WERI-Rb-1 (cell line): ENCODE data around the gene MAD1L1.

Experiments
- DNase-seq: peaks from one replicate; pipeline ENCODE4 v3.0.0-alpha.2; 2020
- H3K27ac ChIP-seq: fragments of 250-450 bp; sonication (Bioruptor Pico); 2 replicates; pipeline ENCODE4 v1.5.1; 2020; ENCODE audit warnings: mild to moderate bottlenecking, moderate library complexity
- H3K27me3 ChIP-seq: fragments of 250-450 bp; sonication (Bioruptor Pico); 2 replicates; pipeline ENCODE4 v1.5.1; 2021; ENCODE audit warnings: mild to moderate bottlenecking, low read depth, moderate library complexity; ENCODE audit not compliant: insufficient read depth, severe bottlenecking
- H3K36me3 ChIP-seq: fragments of 250-450 bp; sonication (Bioruptor Pico); 2 replicates; pipeline ENCODE4 v1.5.1; 2020; ENCODE audit warnings: mild to moderate bottlenecking, moderate library complexity
- H3K4me3 ChIP-seq: 2 replicates; pipeline ENCODE4 v1.5.1; 2011; ENCODE audit warnings: low read depth, mild to moderate bottlenecking, control low read depth, low read length
- H3K9me3 ChIP-seq: fragments of 250-450 bp; sonication (Bioruptor Pico); 2 replicates; pipeline ENCODE4 v1.5.1; 2021; ENCODE audit warnings: mild to moderate bottlenecking, moderate library complexity; ENCODE audit not compliant: severe bottlenecking
- TF ChIP-seq, protein P1 (sequence below): IDR thresholded peaks from 2 replicates; pipeline ENCODE4 v1.5.1; 2011; ENCODE audit warnings: low read depth, mild to moderate bottlenecking, control low read depth, inconsistent platforms, low read length

MAD1L1 gene

DNA sequence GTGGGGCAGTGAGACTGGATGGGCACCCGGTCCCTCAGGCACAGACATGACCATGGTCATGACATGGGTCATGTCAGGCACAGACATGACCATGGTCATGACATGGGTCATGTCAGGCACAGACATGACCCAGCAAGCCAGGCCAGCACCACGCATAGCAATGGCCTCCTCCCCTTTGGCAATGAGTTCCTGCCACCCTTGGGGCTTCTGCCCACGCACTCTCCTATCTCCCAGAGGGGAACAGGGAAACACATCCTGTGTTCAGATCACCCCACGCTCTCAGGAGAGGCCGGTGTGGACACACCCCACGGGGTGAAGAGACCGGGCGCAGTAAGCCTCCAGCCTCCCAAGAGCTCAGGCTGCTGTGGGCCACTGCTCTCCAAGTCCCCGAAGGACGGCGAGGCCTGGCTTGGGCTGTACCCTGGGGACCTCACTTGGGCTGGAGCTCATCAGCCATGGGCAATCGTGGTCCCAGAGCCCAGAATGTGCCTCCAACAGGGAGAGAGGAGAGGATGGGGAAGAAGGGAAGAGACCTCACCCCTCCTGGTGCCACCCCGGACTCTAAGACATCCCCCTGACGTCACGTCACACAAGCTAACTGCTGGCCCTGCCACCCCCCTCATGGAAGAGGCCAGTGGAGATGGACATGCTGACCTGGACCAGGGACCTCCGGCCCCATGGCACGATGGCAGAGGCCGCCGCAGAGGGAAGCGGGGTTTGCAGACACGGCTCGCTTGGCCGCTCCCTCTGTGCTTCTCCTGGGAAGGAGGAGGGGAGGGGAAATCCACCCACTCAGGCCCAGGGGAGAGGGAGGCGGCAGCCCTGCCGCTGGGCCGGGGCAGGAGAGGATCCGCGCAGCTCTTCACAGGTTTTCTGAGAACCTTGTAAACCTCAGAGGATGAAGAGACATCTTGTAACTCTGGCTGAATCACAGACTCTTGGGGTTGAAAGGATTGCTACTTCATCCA lies 293.0 kb downstream of the MAD1L1 start:
- Histone ChIP-seq H3K27ac (no peak overlapping the region), H3K9me3 (no peaks in the 10 kb centered on the region), H3K27me3 (no peaks in the 10 kb centered on the region), H3K4me3 (no peak overlapping the region), H3K36me3 (peaks cover 6% of the 10 kb centered on the region; the same call in 1 of the 2 replicates)
- TF ChIP-seq, protein P1, sequence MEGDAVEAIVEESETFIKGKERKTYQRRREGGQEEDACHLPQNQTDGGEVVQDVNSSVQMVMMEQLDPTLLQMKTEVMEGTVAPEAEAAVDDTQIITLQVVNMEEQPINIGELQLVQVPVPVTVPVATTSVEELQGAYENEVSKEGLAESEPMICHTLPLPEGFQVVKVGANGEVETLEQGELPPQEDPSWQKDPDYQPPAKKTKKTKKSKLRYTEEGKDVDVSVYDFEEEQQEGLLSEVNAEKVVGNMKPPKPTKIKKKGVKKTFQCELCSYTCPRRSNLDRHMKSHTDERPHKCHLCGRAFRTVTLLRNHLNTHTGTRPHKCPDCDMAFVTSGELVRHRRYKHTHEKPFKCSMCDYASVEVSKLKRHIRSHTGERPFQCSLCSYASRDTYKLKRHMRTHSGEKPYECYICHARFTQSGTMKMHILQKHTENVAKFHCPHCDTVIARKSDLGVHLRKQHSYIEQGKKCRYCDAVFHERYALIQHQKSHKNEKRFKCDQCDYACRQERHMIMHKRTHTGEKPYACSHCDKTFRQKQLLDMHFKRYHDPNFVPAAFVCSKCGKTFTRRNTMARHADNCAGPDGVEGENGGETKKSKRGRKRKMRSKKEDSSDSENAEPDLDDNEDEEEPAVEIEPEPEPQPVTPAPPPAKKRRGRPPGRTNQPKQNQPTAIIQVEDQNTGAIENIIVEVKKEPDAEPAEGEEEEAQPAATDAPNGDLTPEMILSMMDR, result no peak
- DNase-seq, result no peak

DNA sequence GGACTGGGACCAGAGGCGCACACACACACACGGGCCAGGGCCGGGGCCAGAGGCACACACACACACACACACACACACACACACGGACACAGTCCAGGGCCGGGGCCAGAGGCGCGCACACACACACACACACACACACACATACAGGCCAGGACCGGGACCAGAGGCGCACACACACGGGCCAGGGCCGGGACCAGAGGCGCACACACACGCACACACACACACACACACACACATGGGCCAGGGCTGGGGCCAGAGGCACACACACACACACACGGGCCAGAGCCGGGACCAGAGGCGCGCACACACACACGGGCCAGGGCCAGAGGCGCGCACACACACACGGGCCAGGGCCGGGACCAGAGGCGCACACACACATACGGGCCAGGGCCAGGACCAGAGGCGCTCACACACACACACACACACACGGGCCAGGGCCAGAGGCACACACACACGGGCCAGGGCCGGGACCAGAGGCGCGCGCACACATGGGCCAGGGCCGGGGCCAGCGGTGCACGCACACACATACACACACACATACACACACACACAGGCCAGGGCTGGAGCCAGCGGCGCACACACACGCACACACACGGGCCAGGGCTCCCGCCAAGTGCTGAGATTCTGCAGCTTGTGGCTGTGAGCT lies 293.8 kb downstream of the MAD1L1 start:
- DNase-seq, result no peak
- H3K27ac ChIP-seq, result no peak overlapping the region
- peaks cover 6% of the 10 kb centered on the region; the same call in 1 of the 2 replicates for H3K36me3 ChIP-seq
- H3K9me3 ChIP-seq, result no peaks in the 10 kb centered on the region
- H3K27me3 ChIP-seq, result no peaks in the 10 kb centered on the region
- no peak overlapping the region for H3K4me3 ChIP-seq
- TF ChIP-seq, protein P1, result no peak

DNA sequence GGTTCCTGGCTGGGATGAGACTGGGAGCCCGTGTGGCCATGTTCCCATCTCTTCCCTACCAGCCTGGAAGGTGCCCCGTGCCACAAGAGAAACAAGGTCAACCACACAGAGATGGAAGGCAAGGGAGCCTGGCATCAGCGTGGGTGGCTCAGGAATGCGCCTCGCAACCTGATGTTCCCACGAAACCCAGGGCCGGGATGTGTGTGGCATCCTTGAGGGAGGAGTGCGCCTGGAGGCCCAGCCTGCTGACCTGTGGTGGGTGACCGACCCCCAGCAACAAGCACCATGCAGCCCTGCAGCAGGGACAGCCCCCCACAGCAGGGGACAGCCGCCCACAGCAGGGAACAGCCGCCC lies 295.5 kb downstream of the MAD1L1 start:
- Histone ChIP-seq H3K4me3 (no peak overlapping the region), H3K9me3 (no peaks in the 10 kb centered on the region), H3K27ac (no peak overlapping the region), H3K36me3 (peaks cover 6% of the 10 kb centered on the region; the same call in 1 of the 2 replicates), H3K27me3 (no peaks in the 10 kb centered on the region)
- TF ChIP-seq, protein P1, result no peak
- DNase-seq, result no peak

DNA sequence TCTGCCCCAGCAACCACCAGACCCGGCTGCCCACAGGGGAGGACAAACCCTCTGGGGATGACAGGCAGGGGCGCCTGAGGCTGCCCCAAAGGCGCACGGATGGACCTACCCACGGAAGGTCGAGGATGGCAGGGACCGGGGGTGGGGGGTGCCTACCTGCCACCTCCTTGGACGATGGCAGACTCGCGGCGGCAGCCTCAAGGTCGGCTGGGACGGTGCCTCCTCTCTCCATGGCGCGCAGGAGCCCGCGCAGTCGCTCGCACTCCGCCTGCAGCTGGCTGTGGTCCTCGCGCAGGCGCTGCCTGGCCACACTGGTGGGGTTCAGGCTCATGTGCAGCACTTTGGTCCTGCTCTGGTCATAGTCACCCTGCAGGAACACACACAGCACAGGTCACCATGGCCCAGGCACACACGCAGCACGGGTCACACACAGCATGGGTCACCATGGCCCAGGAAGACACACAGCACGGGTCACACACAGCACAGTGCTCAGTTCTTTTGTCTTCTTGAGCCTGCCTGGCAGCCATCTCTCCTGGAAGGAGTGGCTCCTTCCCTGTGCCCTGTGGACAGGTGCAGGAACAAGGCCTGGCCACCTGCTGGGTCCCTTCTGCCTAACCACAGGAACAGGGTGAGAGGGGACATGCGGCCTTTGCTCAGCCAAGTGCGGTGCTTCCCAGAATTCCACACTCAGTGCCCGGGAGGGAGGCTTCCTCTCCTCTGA lies 296.1 kb downstream of the MAD1L1 start:
- Histone ChIP-seq H3K27ac (no peak overlapping the region), H3K9me3 (no peaks in the 10 kb centered on the region), H3K4me3 (no peak overlapping the region), H3K36me3 (peaks cover 6% of the 10 kb centered on the region; the same call in 1 of the 2 replicates), H3K27me3 (no peaks in the 10 kb centered on the region)
- TF ChIP-seq, protein P1, result no peak
- DNase-seq, result no peak

DNA sequence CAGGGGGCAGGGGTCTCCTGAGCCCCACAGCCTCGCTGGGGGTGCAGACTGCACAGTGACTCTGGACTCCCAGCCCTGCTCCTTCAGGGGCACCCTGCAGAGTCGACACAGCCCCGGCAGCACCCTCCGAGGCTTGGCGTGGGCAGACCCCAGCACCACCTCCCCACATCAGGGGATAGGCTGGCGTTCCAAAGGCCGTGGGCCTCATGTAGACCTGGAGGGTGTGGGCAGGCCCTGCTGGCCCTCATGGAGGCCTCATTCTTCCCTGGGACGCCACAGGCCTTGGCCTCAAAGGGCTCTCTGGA lies 296.8 kb downstream of the MAD1L1 start:
- TF ChIP-seq, protein P1, result no peak
- H3K9me3 ChIP-seq, result no peaks in the 10 kb centered on the region
- H3K4me3 ChIP-seq, result no peak overlapping the region
- peaks cover 6% of the 10 kb centered on the region; the same call in 1 of the 2 replicates for H3K36me3 ChIP-seq
- no peaks in the 10 kb centered on the region for H3K27me3 ChIP-seq
- no peak overlapping the region for H3K27ac ChIP-seq
- DNase-seq, result no peak
